ENCODE data around the gene CPHXL2.

CPHXL2 gene

GRCh38 chr16:75679366-75679765, 2.6 kb upstream of the CPHXL2 start:
- TF ChIP-seq TCF12 (IDR thresholded peaks at IDR 0.05; ENCODE audit: low read depth): no peak
- TF ChIP-seq TEAD4 (IDR thresholded peaks at IDR 0.05): no peak
- no peak for TF ChIP-seq NFIC (IDR thresholded peaks at IDR 0.05)
- no peak for TF ChIP-seq REST (IDR thresholded peaks at IDR 0.05; ENCODE audit: low read depth)
- TF ChIP-seq EGR1 (IDR thresholded peaks at IDR 0.05): no peak
- TF ChIP-seq CEBPB (IDR thresholded peaks at IDR 0.05): no peak
- TF ChIP-seq ZBTB7A (IDR thresholded peaks at IDR 0.05; ENCODE audit: low read depth): no peak

- no peak for TF ChIP-seq TAF1 (IDR thresholded peaks at IDR 0.05; ENCODE audit: low read depth)
- no peak for TF ChIP-seq RAD21 (IDR thresholded peaks at IDR 0.05; ENCODE audit: low read depth)
- TF ChIP-seq YY1 (IDR thresholded peaks at IDR 0.05; ENCODE audit: low read depth): no peak
- no peak for TF ChIP-seq NFIC (IDR thresholded peaks at IDR 0.05)
- TF ChIP-seq, protein P1, sequence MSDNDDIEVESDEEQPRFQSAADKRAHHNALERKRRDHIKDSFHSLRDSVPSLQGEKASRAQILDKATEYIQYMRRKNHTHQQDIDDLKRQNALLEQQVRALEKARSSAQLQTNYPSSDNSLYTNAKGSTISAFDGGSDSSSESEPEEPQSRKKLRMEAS (IDR thresholded peaks at IDR 0.05): no peak
- TF ChIP-seq ZBTB7A (IDR thresholded peaks at IDR 0.05; ENCODE audit: low read depth): no peak
Measured at GRCh38 chr16:75667503-75667902, 9.3 kb downstream of the CPHXL2 start.

- TF ChIP-seq, protein P1 (IDR thresholded peaks at IDR 0.05): no peak
- TF ChIP-seq CEBPB (IDR thresholded peaks at IDR 0.05) (no peak), TAF1 (IDR thresholded peaks at IDR 0.05; ENCODE audit: low read depth) (no peak), RAD21 (IDR thresholded peaks at IDR 0.05; ENCODE audit: low read depth) (no peak)
Measured at GRCh38 chr16:75660726-75661302, 16.0 kb downstream of the CPHXL2 start.

DNA sequence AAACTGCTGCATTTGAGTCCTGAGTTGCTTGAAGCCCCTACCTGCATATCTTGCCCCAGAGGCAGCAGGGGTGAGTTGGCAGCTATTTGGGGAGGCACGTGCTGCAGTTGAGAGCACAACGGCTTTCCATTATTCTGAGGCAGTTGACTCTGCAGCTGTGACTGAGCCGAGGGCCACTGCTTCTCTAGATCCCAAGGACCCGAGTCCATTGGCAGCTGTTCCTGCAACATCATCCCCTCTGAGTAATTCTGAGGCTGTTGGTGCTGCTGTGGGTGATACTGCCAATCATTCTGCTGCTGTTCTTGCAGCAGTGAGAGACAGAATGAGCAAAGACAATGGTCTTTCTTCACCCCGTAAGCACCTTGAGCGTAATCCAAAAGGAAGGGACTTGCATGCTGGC, 16.5 kb downstream of the CPHXL2 start:
- TF ChIP-seq FOXM1 (IDR thresholded peaks at IDR 0.05; ENCODE audit: borderline replicate concordance, low read depth): no peak
- TF ChIP-seq USF1 (IDR thresholded peaks at IDR 0.05): no peak
- TF ChIP-seq NFIC (IDR thresholded peaks at IDR 0.05): no peak
- no peak for TF ChIP-seq ZBTB7A (IDR thresholded peaks at IDR 0.05; ENCODE audit: low read depth)
- TF ChIP-seq EP300 (IDR thresholded peaks at IDR 0.05; ENCODE audit: borderline replicate concordance): no peak
- TF ChIP-seq, protein P1 (IDR thresholded peaks at IDR 0.05): no peak

DNA sequence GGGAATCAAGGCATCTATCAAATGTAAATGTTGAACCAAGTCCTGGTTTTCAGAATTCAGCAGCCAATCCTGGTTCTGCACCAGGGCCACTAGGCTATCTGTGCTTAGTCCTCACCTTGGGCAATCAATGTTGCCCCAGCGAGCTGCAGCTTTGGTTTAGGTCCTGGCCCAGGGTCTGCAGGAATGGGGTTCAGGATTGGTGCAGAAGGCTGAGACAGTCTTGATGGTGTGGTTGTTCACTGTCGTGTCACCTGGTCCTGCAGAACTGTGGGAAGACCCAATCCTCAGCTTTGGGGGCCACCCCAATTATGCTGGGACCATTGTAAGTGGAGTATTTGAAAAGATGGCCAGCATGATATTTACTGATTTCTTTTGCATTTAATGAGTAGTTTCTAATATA, 18.6 kb downstream of the CPHXL2 start:
- TF ChIP-seq YY1 (IDR thresholded peaks at IDR 0.05; ENCODE audit: low read depth): no peak
- no peak for TF ChIP-seq CREB1 (IDR thresholded peaks at IDR 0.05; ENCODE audit: low read depth)
- no peak for TF ChIP-seq RAD21 (IDR thresholded peaks at IDR 0.05; ENCODE audit: low read depth)
- no peak for TF ChIP-seq TEAD4 (IDR thresholded peaks at IDR 0.05)
- TF ChIP-seq EP300 (IDR thresholded peaks at IDR 0.05; ENCODE audit: borderline replicate concordance): no peak
- no peak for TF ChIP-seq EGR1 (IDR thresholded peaks at IDR 0.05)
- TF ChIP-seq CEBPB (IDR thresholded peaks at IDR 0.05): no peak
- no peak for TF ChIP-seq ZBTB7A (IDR thresholded peaks at IDR 0.05; ENCODE audit: low read depth)
- no peak for TF ChIP-seq TCF12 (IDR thresholded peaks at IDR 0.05; ENCODE audit: low read depth)
- no peak for TF ChIP-seq NFIC (IDR thresholded peaks at IDR 0.05)
- TF ChIP-seq FOXM1 (IDR thresholded peaks at IDR 0.05; ENCODE audit: borderline replicate concordance, low read depth): no peak
- TF ChIP-seq, protein P1 (IDR thresholded peaks at IDR 0.05): no peak
- TF ChIP-seq USF1 (IDR thresholded peaks at IDR 0.05): no peak
- TF ChIP-seq REST (IDR thresholded peaks at IDR 0.05; ENCODE audit: low read depth): no peak
- TF ChIP-seq TAF1 (IDR thresholded peaks at IDR 0.05; ENCODE audit: low read depth): no peak

GRCh38 chr16:75653922-75654321, 22.9 kb downstream of the CPHXL2 start:
- TF ChIP-seq EGR1 (IDR thresholded peaks at IDR 0.05) (no peak), USF1 (IDR thresholded peaks at IDR 0.05) (no peak), FOXM1 (IDR thresholded peaks at IDR 0.05; ENCODE audit: borderline replicate concordance, low read depth) (no peak), REST (IDR thresholded peaks at IDR 0.05; ENCODE audit: low read depth) (no peak), RAD21 (IDR thresholded peaks at IDR 0.05; ENCODE audit: low read depth) (no peak), NFIC (IDR thresholded peaks at IDR 0.05) (no peak), YY1 (IDR thresholded peaks at IDR 0.05; ENCODE audit: low read depth) (no peak), CREB1 (IDR thresholded peaks at IDR 0.05; ENCODE audit: low read depth) (no peak), EP300 (IDR thresholded peaks at IDR 0.05; ENCODE audit: borderline replicate concordance) (no peak), ZBTB7A (IDR thresholded peaks at IDR 0.05; ENCODE audit: low read depth) (no peak), CEBPB (IDR thresholded peaks at IDR 0.05) (no peak), TEAD4 (IDR thresholded peaks at IDR 0.05) (no peak), TAF1 (IDR thresholded peaks at IDR 0.05; ENCODE audit: low read depth) (no peak), TCF12 (IDR thresholded peaks at IDR 0.05; ENCODE audit: low read depth) (no peak)
- TF ChIP-seq, protein P1 (IDR thresholded peaks at IDR 0.05): no peak
